Activated CD8-positive, alpha-beta T cell treated with anti-CD3 and anti-CD28 coated beads for 36 hours (primary cell): ENCODE data around the gene DHRS3. TPM values are rescaled to one million over a fixed set of nuclear protein-coding genes. Genes with fewer than 3 reads are reported as not detected.
A peak's percentile ranks its signal among the peaks of the same experiment; 100 is the strongest.

Experiments used
- ATAC-seq: fragments of 200-7000 bp; cut with Tn5 transposase; one replicate; pipeline ENCODE4 v1.10.0; 2021; ENCODE audit warnings: mild to moderate bottlenecking, moderate library complexity
- CTCF ChIA-PET: fragments of 350-600 bp; sonication (Branson Sonifier 250); formaldehyde crosslinking; loops from one replicate; lab custom pipeline; 2021; ENCODE audit warnings: antibody characterized with exemption; lab: Charles Lee
- POLR2A ChIA-PET: fragments of 350-600 bp; sonication (Branson Sonifier 250); formaldehyde crosslinking; loops from one replicate; lab custom pipeline; 2021; ENCODE audit warnings: antibody characterized with exemption; lab: Charles Lee
- DNase-seq: peaks from one replicate; pipeline ENCODE4 v3.0.0-alpha.2; 2020
- H3K27ac Mint-ChIP-seq: one replicate; pipeline ENCODE4 v1.8.0; 2021; ENCODE audit warnings: mild to moderate bottlenecking, mixed read lengths
- H3K27me3 Mint-ChIP-seq: one replicate; pipeline ENCODE4 v1.8.0; 2021; ENCODE audit warnings: mixed read lengths
- H3K36me3 Mint-ChIP-seq: one replicate; pipeline ENCODE4 v1.8.0; 2021; ENCODE audit warnings: low read depth, mixed read lengths
- H3K4me1 Mint-ChIP-seq: one replicate; pipeline ENCODE4 v1.8.0; 2021; ENCODE audit warnings: low read depth, mixed read lengths
- H3K4me3 Mint-ChIP-seq: one replicate; pipeline ENCODE4 v1.8.0; 2021; ENCODE audit warnings: mild to moderate bottlenecking, moderate library complexity, mixed read lengths
- H3K9me3 Mint-ChIP-seq: one replicate; pipeline ENCODE4 v1.8.0; 2021; ENCODE audit warnings: mixed read lengths
- CTCF ChIP-seq: fragments of 200-600 bp; IDR thresholded peaks from one replicate; pipeline ENCODE4 v1.8.0; 2022; ENCODE audit warnings: antibody characterized with exemption, mild to moderate bottlenecking
- intact Hi-C: fragments of 100-400 bp; cut with micrococcal nuclease; formaldehyde crosslinking; loops from one replicate; pipeline ENCODE4 v1.10.0; 2022
- total RNA-seq, 2 experiments: library from RNA; stranded (reverse); gene quantifications; one replicate each; pipeline ENCODE4 v1.2.3, GENCODE V29; 2021

DHRS3 gene
- total RNA-seq, 2 experiments from 2014 or later: 129 to 135 TPM

GRCh38 chr1:12598974-12599373, 19.0 kb downstream of the DHRS3 start:
- Mint-ChIP-seq H3K4me3 (no peak overlapping the region), H3K4me1 (peaks cover 79% of the 10 kb centered on the region)
- CTCF ChIA-PET: interaction anchor here (0.9 to 1.5 kb wide), 4 partner anchors 16 to 40 kb away, joined by 3 to 4 read pairs (median 3); no protein-coding TSS in a partner anchor

GRCh38 chr1:12597792-12598191, 20.2 kb downstream of the DHRS3 start:
- POLR2A ChIA-PET: interaction anchor here (0.9 kb wide), 1 partner anchor 17 kb away, joined by 4 read pairs; no protein-coding TSS in a partner anchor
- Mint-ChIP-seq H3K36me3 (peaks cover 51% of the 10 kb centered on the region), H3K27me3 (no peaks in the 10 kb centered on the region), H3K9me3 (no peaks in the 10 kb centered on the region), H3K4me3 (no peak overlapping the region), H3K27ac (no peak overlapping the region), H3K4me1 (peaks cover 78% of the 10 kb centered on the region)
- ATAC-seq: no peak
- intact Hi-C loops: no loop called here
- no peak for TF ChIP-seq CTCF
- DNase-seq: no peak
- CTCF ChIA-PET: interaction anchor here (1.1 to 2.7 kb wide), 3 partner anchors 18 to 22 kb away, joined by 3 to 12 read pairs (median 4); no protein-coding TSS in a partner anchor

More at GRCh38 chr1:12598974-12599373, 19.0 kb downstream of the DHRS3 start:
- peak overlapping the region; percentile 15 for H3K27ac Mint-ChIP-seq
- intact Hi-C loops: no loop called here
- DNase-seq (no peak), ATAC-seq (no peak)
- H3K27me3 Mint-ChIP-seq: no peaks in the 10 kb centered on the region
- H3K9me3 Mint-ChIP-seq: no peaks in the 10 kb centered on the region
- peaks cover 51% of the 10 kb centered on the region for H3K36me3 Mint-ChIP-seq
- TF ChIP-seq CTCF: no peak
- POLR2A ChIA-PET: interaction anchor here (0.8 to 1.5 kb wide), 3 partner anchors 18 to 150 kb away, joined by 3 to 4 read pairs (median 3); no protein-coding TSS in a partner anchor

- H3K4me1 Mint-ChIP-seq: peaks cover 68% of the 10 kb centered on the region
- no peaks in the 10 kb centered on the region for H3K27me3 Mint-ChIP-seq
- ChIA-PET POLR2A (interaction anchor here (0.6 to 1.3 kb wide), 7 partner anchors 9 to 172 kb away, joined by 3 to 5 read pairs (median 3); partner anchors contain the start of gene DHRS3), CTCF (interaction anchor here (2.7 kb wide), 1 partner anchor 23 kb away, joined by 12 read pairs; no protein-coding TSS in a partner anchor)
- no peak for TF ChIP-seq CTCF
- peak; percentile 57 for ATAC-seq
- intact Hi-C loops: no loop called here
- peak; percentile 70 for DNase-seq
- H3K4me3 Mint-ChIP-seq: peak overlapping the region; percentile 45
- no peaks in the 10 kb centered on the region for H3K9me3 Mint-ChIP-seq
- no peak overlapping the region for H3K27ac Mint-ChIP-seq
- peaks cover 43% of the 10 kb centered on the region for H3K36me3 Mint-ChIP-seq
Observed at GRCh38 chr1:12596007-12596821, 21.8 kb downstream of the DHRS3 start.

- Mint-ChIP-seq H3K27ac (no peak overlapping the region), H3K4me3 (peak overlapping the region; percentile 47), H3K4me1 (peaks cover 62% of the 10 kb centered on the region), H3K27me3 (no peaks in the 10 kb centered on the region), H3K9me3 (no peaks in the 10 kb centered on the region), H3K36me3 (peaks cover 45% of the 10 kb centered on the region)
- POLR2A ChIA-PET: interaction anchor here (0.6 to 1.3 kb wide), 6 partner anchors 10 to 171 kb away, joined by 3 to 5 read pairs (median 3); partner anchors contain the start of gene DHRS3
- TF ChIP-seq CTCF: no peak
- CTCF ChIA-PET: interaction anchor here (2.7 kb wide), 1 partner anchor 24 kb away, joined by 12 read pairs; no protein-coding TSS in a partner anchor
- DNase-seq: no peak
- no peak for ATAC-seq
- intact Hi-C loops: no loop called here
Observed at GRCh38 chr1:12595757-12596006, 22.3 kb downstream of the DHRS3 start.
